Measurements from ENCODE around the gene MEIKIN. TPM values are rescaled to one million over a fixed set of nuclear protein-coding genes. Genes with fewer than 3 reads are reported as not detected.
"Not testable (repeated sequence)": the region's sequence is repeated elsewhere in the genome, so short reads cannot be mapped to it uniquely, and the experiment has no call there.

MEIKIN gene
- total RNA-seq, 4 donors from 2014 or later = not detected

DNA sequence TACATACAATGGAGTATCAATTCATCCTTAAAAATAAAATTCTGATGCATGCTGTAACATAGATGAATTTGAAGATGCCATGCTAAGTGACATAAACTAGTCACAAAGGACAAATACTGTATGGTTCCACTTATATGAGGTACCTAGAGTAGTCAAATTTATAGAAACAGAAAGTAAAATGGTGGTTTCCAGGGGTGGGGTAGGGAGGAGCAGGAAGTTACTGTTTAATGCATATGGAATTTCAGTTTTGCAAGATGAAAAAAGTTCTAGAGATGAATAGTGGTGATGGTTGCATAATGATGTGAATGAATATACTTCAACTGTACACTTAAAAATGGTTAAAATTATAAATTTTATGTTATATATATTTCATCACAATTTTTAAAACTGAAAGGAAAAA, 91.3 kb downstream of the MEIKIN start:
- intact Hi-C loops (cut with DNase I; ENCODE audit: low total_unique reads) = no loop called here
- Histone ChIP-seq H3K36me3 (no peaks in the 10 kb centered on the region), H3K4me3 (no peak overlapping the region), H3K27ac (no peak overlapping the region), H3K4me1 (no peaks in the 10 kb centered on the region), H3K9me3 (no peaks in the 10 kb centered on the region), H3K27me3 (no peaks in the 10 kb centered on the region)
- TF ChIP-seq, protein P1, sequence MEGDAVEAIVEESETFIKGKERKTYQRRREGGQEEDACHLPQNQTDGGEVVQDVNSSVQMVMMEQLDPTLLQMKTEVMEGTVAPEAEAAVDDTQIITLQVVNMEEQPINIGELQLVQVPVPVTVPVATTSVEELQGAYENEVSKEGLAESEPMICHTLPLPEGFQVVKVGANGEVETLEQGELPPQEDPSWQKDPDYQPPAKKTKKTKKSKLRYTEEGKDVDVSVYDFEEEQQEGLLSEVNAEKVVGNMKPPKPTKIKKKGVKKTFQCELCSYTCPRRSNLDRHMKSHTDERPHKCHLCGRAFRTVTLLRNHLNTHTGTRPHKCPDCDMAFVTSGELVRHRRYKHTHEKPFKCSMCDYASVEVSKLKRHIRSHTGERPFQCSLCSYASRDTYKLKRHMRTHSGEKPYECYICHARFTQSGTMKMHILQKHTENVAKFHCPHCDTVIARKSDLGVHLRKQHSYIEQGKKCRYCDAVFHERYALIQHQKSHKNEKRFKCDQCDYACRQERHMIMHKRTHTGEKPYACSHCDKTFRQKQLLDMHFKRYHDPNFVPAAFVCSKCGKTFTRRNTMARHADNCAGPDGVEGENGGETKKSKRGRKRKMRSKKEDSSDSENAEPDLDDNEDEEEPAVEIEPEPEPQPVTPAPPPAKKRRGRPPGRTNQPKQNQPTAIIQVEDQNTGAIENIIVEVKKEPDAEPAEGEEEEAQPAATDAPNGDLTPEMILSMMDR (IDR thresholded peaks at IDR 0.05) = no peak
- no peak for TF ChIP-seq POLR2A (IDR thresholded peaks at IDR 0.05)
- DNase-seq = no peak

DNA sequence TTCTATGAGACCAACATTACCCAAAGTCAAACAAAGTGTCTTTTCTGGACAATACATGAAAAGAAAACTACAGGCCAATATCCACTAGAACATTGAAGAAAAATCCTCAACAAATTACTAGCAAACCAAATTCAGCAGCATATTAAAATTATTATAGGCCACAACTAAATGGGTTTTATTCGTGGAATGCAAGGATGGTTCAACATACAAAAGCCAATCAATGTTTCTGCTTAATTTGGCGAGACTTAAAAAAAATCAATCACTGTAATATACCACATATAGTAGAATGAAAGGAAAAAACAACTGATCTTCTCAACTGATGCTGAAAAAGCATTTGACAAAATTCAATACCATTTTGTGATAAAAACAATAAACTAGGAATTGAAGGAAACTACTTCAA, 96.8 kb downstream of the MEIKIN start:
- no peaks in the 10 kb centered on the region for H3K4me1 ChIP-seq
- intact Hi-C loops (cut with DNase I; ENCODE audit: low total_unique reads) = no loop called here
- no peak for TF ChIP-seq POLR2A (IDR thresholded peaks at IDR 0.05)
- TF ChIP-seq, protein P1 (IDR thresholded peaks at IDR 0.05) = no peak
- H3K4me3 ChIP-seq = no peak overlapping the region
- DNase-seq = no peak
- no peaks in the 10 kb centered on the region for H3K36me3 ChIP-seq
- H3K27ac ChIP-seq = no peak overlapping the region
- H3K9me3 ChIP-seq = peaks cover 0 to 5% of the 10 kb centered on the region in 2 donors
- no peaks in the 10 kb centered on the region for H3K27me3 ChIP-seq

DNA sequence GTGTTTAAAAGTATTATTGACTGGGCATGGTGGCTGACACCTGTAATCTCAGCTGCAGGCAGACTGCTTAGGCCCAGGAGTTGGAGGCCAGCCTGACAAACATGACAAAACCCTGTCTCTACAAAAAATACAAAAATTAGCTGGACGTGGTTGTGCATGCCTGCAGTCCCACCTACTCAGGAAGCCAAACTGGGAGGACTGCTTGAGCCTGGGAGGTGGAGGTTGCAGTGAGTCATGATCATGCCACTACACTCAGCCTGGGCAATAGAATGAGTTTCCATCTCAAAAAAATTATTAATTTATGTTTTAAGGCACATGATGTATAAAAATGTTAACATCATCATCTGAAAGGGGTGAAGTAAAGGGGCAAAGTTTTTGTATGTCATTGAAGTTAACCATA, 98.9 kb downstream of the MEIKIN start:
- no peaks in the 10 kb centered on the region for H3K4me1 ChIP-seq
- no peak for TF ChIP-seq POLR2A (IDR thresholded peaks at IDR 0.05)
- TF ChIP-seq, protein P1 (IDR thresholded peaks at IDR 0.05) = no peak
- H3K4me3 ChIP-seq = no peak overlapping the region
- no peak overlapping the region for H3K27ac ChIP-seq
- H3K9me3 ChIP-seq = peaks cover 0 to 5% of the 10 kb centered on the region in 2 donors
- intact Hi-C loops (cut with DNase I; ENCODE audit: low total_unique reads) = no loop called here
- no peaks in the 10 kb centered on the region for H3K36me3 ChIP-seq
- no peak for DNase-seq
- no peaks in the 10 kb centered on the region for H3K27me3 ChIP-seq

DNA sequence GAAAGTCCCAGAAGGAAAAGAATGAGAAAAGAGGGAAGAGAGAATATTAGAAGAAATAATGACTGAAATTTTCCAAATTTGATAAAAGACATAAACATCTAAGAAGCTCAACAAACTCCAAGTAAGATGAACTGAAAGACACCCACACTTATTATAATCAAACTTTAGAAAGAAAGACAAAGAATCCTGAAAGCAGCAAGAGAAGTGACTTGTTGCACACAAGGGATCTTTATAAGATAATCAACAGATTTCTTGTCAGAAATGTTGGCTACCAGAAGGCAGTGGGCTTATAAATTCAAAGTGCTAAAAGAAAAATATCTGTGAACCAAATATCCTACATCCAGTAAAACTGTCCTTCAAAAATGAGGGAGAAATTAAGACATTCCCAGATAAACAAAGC, 99.6 kb downstream of the MEIKIN start:
- intact Hi-C loops (cut with DNase I; ENCODE audit: low total_unique reads) = no loop called here

DNA sequence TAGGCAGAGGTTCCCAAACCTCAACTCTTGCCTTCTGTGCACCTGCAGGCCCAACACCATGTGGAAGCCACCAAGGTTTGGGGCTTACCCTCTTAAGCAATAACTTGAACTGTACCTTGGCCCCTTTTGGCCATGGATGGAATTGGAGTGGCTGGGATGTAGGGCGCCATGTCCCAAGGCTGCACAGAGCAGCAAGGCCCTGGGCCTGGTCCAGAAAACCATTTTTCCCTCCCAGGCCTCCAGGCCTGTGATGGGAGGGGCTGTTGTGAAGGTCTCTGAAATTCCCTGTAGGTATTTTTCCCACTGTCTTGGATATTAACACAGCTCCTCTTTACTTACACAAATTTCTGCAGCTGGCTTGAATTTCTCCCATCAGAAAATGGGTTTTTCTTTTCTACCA, 102.5 kb downstream of the MEIKIN start:
- H3K27me3 ChIP-seq; H3K4me3 ChIP-seq; H3K36me3 ChIP-seq; H3K27ac ChIP-seq; DNase-seq; H3K4me1 ChIP-seq; H3K9me3 ChIP-seq; intact Hi-C loops (cut with DNase I; ENCODE audit: low total_unique reads): not testable (repeated sequence)

More for the DNA sequence above, 99.6 kb downstream of the MEIKIN start:
- DNase-seq = no peak
- Histone ChIP-seq H3K9me3 (peaks cover 0 to 5% of the 10 kb centered on the region in 2 donors), H3K4me3 (no peak overlapping the region), H3K4me1 (no peaks in the 10 kb centered on the region), H3K27ac (no peak overlapping the region), H3K36me3 (no peaks in the 10 kb centered on the region), H3K27me3 (no peaks in the 10 kb centered on the region)
- TF ChIP-seq, protein P1 (IDR thresholded peaks at IDR 0.05) = no peak
- no peak for TF ChIP-seq POLR2A (IDR thresholded peaks at IDR 0.05)

DNA sequence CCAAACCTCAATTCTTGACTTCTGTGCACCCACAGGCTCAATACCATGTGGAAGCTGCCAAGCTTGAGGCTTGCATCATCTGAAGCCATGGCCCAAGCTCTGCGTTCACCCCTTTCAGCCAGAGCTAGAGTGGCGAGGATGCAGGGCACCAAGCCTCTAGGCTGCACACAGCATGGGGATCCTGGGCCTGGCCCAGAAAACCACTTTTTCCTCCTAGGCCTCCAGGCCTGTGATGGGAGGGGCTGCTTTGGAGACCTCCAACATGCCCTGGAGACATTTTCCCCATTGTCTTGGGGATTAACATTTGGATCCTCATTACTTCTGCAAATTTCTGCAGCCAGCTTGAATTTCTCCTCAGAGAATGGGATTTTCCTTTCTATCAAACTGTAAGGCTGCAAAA, 112.8 kb downstream of the MEIKIN start:
- DNase-seq; intact Hi-C loops (cut with DNase I; ENCODE audit: low total_unique reads); H3K36me3 ChIP-seq; H3K4me1 ChIP-seq; H3K27ac ChIP-seq; H3K9me3 ChIP-seq; H3K4me3 ChIP-seq; H3K27me3 ChIP-seq: not testable (repeated sequence)

Data from uterus (tissue), 4 donors.